Tibial nerve (tissue), 4 donors: Measurements from ENCODE around the gene CTNNA3. TPM values are rescaled to one million over a fixed set of nuclear protein-coding genes. Genes with fewer than 3 reads are reported as not detected.

Experiments used
- DNase-seq, 2 donors: peaks; one replicate each; pipeline ENCODE4 v3.0.0-alpha.2; 2019; ENCODE audit warnings: low spot score in 2 of 2
- H3K27ac ChIP-seq, 4 donors: fragments of 200-600 bp; sonication (generic) in 3 of 4; one replicate each; pipeline ENCODE4 v1.5.1; 2017 to 2019; ENCODE audit warnings: mild to moderate bottlenecking in 1 of 4
- H3K27me3 ChIP-seq, 2 donors: fragments of 200-600 bp; sonication (generic) in 1 of 2; one replicate each; pipeline versions ENCODE4 v1.5.1 to v1.6.0; 2017 to 2019
- H3K36me3 ChIP-seq, 3 donors: fragments of 200-600 bp; sonication (generic); one replicate each; pipeline ENCODE4 v1.5.1; 2018 to 2019
- H3K4me1 ChIP-seq, 4 donors: fragments of 200-600 bp; sonication (generic) in 3 of 4; one replicate each; pipeline ENCODE4 v1.5.1; 2017 to 2019
- H3K4me3 ChIP-seq, 4 donors: fragments of 200-600 bp; sonication (generic) in 3 of 4; one replicate each; pipeline ENCODE4 v1.5.1; 2017 to 2019; ENCODE audit warnings: mild to moderate bottlenecking in 1 of 4, moderate library complexity in 1 of 4
- H3K9me3 ChIP-seq, 4 donors: fragments of 200-600 bp; sonication (generic) in 3 of 4; one replicate each; pipeline ENCODE4 v1.5.1; 2017 to 2019
- EP300 ChIP-seq, 2 donors: sonication (generic); formaldehyde crosslinking; IDR thresholded peaks; one replicate each; pipeline ENCODE4 v1.6.1; 2017; ENCODE audit warnings: antibody characterized with exemption in 2 of 2, mild to moderate bottlenecking in 1 of 2
- POLR2A ChIP-seq, 2 donors: fragments of 450-650 bp; IDR thresholded peaks; one replicate each; pipeline ENCODE4 v1.6.1; 2017; ENCODE audit warnings: antibody characterized with exemption in 2 of 2, mild to moderate bottlenecking in 2 of 2, moderate library complexity in 2 of 2
- WGBS, 2 donors: methylation state at CpG; one replicate each; pipeline ENCODE4 v1.1.5; 2018; 5-methylcytosine and 5-hydroxymethylcytosine counted together
- total RNA-seq, 4 donors: library from RNA; depleted of rRNA; stranded (reverse); fragments of >200 nt; gene quantifications; one replicate each; pipeline ENCODE4 v1.1.0, GENCODE V29; 2016
- TF ChIP-seq, protein P1 (sequence below), 5 experiments: fragments of 200-600 bp in 3 of 5; fragments of 450-650 bp in 2 of 5; sonication (generic) in 3 of 5; IDR thresholded peaks; one replicate each; pipeline ENCODE4 v1.5.1; 2016 to 2019; ENCODE audit warnings: antibody characterized with exemption in 5 of 5, mild to moderate bottlenecking in 3 of 5, moderate library complexity in 2 of 5

Gene CTNNA3
- total RNA-seq, 4 donors from 2014 or later = 15.9 to 36.1 (median 23.1) TPM

GRCh38 chr10:66483966-66484365, 1212.0 kb downstream of the CTNNA3 start:
- no peaks in the 10 kb centered on the region for H3K36me3 ChIP-seq
- no peaks in the 10 kb centered on the region for H3K27me3 ChIP-seq
- no peak for TF ChIP-seq POLR2A (IDR thresholded peaks at IDR 0.05)
- TF ChIP-seq, protein P1, sequence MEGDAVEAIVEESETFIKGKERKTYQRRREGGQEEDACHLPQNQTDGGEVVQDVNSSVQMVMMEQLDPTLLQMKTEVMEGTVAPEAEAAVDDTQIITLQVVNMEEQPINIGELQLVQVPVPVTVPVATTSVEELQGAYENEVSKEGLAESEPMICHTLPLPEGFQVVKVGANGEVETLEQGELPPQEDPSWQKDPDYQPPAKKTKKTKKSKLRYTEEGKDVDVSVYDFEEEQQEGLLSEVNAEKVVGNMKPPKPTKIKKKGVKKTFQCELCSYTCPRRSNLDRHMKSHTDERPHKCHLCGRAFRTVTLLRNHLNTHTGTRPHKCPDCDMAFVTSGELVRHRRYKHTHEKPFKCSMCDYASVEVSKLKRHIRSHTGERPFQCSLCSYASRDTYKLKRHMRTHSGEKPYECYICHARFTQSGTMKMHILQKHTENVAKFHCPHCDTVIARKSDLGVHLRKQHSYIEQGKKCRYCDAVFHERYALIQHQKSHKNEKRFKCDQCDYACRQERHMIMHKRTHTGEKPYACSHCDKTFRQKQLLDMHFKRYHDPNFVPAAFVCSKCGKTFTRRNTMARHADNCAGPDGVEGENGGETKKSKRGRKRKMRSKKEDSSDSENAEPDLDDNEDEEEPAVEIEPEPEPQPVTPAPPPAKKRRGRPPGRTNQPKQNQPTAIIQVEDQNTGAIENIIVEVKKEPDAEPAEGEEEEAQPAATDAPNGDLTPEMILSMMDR (IDR thresholded peaks at IDR 0.05) = no peak
- TF ChIP-seq EP300 (IDR thresholded peaks at IDR 0.05) = no peak
- no peak overlapping the region for H3K27ac ChIP-seq
- H3K9me3 ChIP-seq = no peaks in the 10 kb centered on the region
- no peak for DNase-seq
- H3K4me3 ChIP-seq = no peak overlapping the region
- H3K4me1 ChIP-seq = no peaks in the 10 kb centered on the region

- 62 to 63% methylated on average over 1 of the region's 1 CpG for WGBS, 2 donors
- no peaks in the 10 kb centered on the region for H3K9me3 ChIP-seq
- no peaks in the 10 kb centered on the region for H3K27me3 ChIP-seq
- no peaks in the 10 kb centered on the region for H3K36me3 ChIP-seq
- TF ChIP-seq EP300 (IDR thresholded peaks at IDR 0.05) (no peak), POLR2A (IDR thresholded peaks at IDR 0.05) (no peak)
- TF ChIP-seq, protein P1 (IDR thresholded peaks at IDR 0.05) = no peak
- no peak overlapping the region for H3K4me3 ChIP-seq
- no peak overlapping the region for H3K27ac ChIP-seq
- no peak for DNase-seq
- no peaks in the 10 kb centered on the region for H3K4me1 ChIP-seq
Measured at GRCh38 chr10:66472156-66472555, 1223.8 kb downstream of the CTNNA3 start.

DNA sequence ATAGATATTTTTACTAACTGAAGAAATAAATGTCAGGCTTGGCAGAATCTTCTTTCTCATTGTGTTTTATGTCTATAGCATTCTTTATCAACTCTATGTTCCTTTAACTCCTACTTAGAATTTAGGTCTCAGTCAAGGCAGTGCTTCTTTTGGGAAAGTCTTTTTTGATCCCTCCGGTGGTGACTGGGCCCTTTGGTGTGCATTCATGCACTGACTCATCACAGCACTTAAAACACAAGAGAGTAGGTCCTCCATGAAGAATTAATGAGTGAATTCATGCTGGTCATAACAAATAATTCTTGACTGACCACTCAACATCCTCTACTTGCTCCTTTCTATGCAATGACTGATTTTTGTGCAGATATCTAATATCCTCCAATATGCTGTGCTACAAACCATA, 1229.0 kb downstream of the CTNNA3 start:
- 85 to 90% methylated on average over 1 of the region's 1 CpG for WGBS, 2 donors
- H3K36me3 ChIP-seq = no peaks in the 10 kb centered on the region

GRCh38 chr10:66466622-66467021, 1229.4 kb downstream of the CTNNA3 start:
- TF ChIP-seq POLR2A (IDR thresholded peaks at IDR 0.05) = no peak
- TF ChIP-seq EP300 (IDR thresholded peaks at IDR 0.05) = no peak
- TF ChIP-seq, protein P1 (IDR thresholded peaks at IDR 0.05) = no peak
- no peak overlapping the region for H3K4me3 ChIP-seq
- H3K9me3 ChIP-seq = peaks cover 0 to 4% (median 0%) of the 10 kb centered on the region in 4 donors
- no peaks in the 10 kb centered on the region for H3K4me1 ChIP-seq
- DNase-seq = no peak
- H3K27me3 ChIP-seq = no peaks in the 10 kb centered on the region
- no peaks in the 10 kb centered on the region for H3K36me3 ChIP-seq
- no peak overlapping the region for H3K27ac ChIP-seq

More for the DNA sequence above, 1229.0 kb downstream of the CTNNA3 start:
- Histone ChIP-seq H3K4me1 (no peaks in the 10 kb centered on the region), H3K4me3 (no peak overlapping the region), H3K27me3 (no peaks in the 10 kb centered on the region), H3K27ac (no peak overlapping the region), H3K9me3 (peaks cover 0 to 4% (median 0%) of the 10 kb centered on the region in 4 donors)
- TF ChIP-seq, protein P1 (IDR thresholded peaks at IDR 0.05) = no peak
- TF ChIP-seq EP300 (IDR thresholded peaks at IDR 0.05) = no peak
- TF ChIP-seq POLR2A (IDR thresholded peaks at IDR 0.05) = no peak
- no peak for DNase-seq

DNA sequence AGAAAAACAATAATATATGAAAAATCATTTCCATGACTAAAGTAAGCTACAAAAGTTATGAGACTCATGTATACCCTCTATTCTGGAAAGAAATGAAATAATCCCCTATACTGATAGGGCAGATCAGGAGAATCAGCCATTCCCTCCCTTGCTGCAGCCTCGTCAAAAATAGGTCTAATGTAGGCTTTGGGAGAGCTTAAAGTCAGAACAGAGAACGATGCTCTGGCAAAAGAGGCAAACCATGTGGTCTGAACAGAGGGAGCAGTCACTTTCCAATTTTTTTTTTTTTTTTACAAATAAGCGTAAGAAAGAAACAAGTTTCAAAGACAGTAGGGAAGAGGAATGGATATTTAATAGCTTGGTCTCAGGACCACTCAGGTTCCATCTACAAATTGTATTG, 1232.4 kb downstream of the CTNNA3 start:
- no peaks in the 10 kb centered on the region for H3K27me3 ChIP-seq
- WGBS, 2 donors = 69 to 73% methylated on average over 3 of the region's 3 CpGs

More for the DNA sequence above, 1232.4 kb downstream of the CTNNA3 start:
- no peaks in the 10 kb centered on the region for H3K36me3 ChIP-seq
- H3K4me3 ChIP-seq = no peak overlapping the region
- TF ChIP-seq EP300 (IDR thresholded peaks at IDR 0.05) (no peak), POLR2A (IDR thresholded peaks at IDR 0.05) (no peak)
- TF ChIP-seq, protein P1 (IDR thresholded peaks at IDR 0.05) = no peak
- H3K4me1 ChIP-seq = no peaks in the 10 kb centered on the region
- no peak overlapping the region for H3K27ac ChIP-seq
- DNase-seq = no peak
- H3K9me3 ChIP-seq = peaks cover 0 to 11% (median 0%) of the 10 kb centered on the region in 4 donors
